ENCODE data around the gene DBH. TPM values are rescaled to one million over a fixed set of nuclear protein-coding genes. Genes with fewer than 3 reads are reported as not detected.

Gene DBH
- total RNA-seq, 2 donors from 2014 or later = not detected

GRCh38 chr9:133683586-133684120, 47.5 kb downstream of the DBH start:
- TF ChIP-seq POLR2A (IDR thresholded peaks at IDR 0.05) = no peak
- TF ChIP-seq, protein P1, sequence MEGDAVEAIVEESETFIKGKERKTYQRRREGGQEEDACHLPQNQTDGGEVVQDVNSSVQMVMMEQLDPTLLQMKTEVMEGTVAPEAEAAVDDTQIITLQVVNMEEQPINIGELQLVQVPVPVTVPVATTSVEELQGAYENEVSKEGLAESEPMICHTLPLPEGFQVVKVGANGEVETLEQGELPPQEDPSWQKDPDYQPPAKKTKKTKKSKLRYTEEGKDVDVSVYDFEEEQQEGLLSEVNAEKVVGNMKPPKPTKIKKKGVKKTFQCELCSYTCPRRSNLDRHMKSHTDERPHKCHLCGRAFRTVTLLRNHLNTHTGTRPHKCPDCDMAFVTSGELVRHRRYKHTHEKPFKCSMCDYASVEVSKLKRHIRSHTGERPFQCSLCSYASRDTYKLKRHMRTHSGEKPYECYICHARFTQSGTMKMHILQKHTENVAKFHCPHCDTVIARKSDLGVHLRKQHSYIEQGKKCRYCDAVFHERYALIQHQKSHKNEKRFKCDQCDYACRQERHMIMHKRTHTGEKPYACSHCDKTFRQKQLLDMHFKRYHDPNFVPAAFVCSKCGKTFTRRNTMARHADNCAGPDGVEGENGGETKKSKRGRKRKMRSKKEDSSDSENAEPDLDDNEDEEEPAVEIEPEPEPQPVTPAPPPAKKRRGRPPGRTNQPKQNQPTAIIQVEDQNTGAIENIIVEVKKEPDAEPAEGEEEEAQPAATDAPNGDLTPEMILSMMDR (IDR thresholded peaks at IDR 0.05) = no peak
- ATAC-seq (peak; percentile 37), DNase-seq (peak in 2 of 4 donors; percentile 24 to 47)
- Histone ChIP-seq H3K36me3 (replicated peaks in 1 of 2; ENCODE audit: insufficient read depth in 1 of 2, low read depth in 2 of 2) (no peaks in the 10 kb centered on the region), H3K9me3 (no peaks in the 10 kb centered on the region), H3K27me3 (no peaks in the 10 kb centered on the region), H3K4me1 (no peaks in the 10 kb centered on the region), H3K4me3 (no peak overlapping the region), H3K27ac (peak overlapping the region in 3 of 4 donors; percentile 25 to 58 (median 28))
- WGBS, 2 donors = 75 to 86% methylated on average over 12 to 19 of the region's 19 CpGs
- intact Hi-C loops (cut with DNase I) = no loop called here

DNA sequence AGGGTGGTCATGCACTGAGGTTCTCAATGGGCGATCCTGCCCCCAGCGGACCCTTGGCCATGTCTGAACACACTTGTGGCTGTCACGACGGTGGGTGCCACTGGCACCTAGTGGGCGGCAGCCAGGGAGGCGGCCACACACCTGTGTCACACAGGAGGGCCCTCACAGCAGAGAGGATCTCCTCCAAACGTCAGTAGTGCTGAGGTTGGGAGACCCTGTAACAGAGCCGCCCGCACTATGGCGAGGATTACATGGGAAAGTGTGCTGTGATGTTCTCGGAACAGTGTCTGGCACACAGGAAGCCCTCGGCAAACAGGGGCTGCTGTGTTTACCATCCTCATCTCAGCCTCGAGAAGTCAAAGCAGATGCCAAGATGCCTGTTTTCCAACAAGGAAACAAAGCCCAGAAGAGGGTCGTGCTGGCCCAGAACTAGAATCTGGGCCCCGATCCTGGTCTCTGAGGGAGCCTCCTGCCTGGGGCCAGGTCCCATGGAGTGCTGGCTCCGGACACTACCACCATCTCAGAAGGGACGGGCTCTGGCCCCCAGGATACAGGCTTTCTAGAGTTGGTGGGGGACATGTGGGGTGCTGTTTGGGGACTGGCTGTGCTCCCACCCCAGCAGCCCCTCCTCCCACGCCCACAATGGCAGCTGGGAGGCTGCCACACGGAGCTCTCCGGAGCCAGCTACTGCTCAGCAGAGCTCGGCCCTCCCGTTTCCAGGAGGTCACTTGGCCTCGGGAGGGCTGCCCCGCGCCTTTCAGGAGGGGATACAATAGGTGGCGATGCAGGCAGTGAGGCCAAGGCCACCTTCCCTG, 48.2 kb downstream of the DBH start:
- H3K4me3 ChIP-seq = no peak overlapping the region
- H3K27me3 ChIP-seq = no peaks in the 10 kb centered on the region
- peaks cover 0 to 1% of the 10 kb centered on the region in 2 donors for H3K36me3 ChIP-seq (replicated peaks in 1 of 2; ENCODE audit: insufficient read depth in 1 of 2, low read depth in 2 of 2)
- TF ChIP-seq, protein P1 (IDR thresholded peaks at IDR 0.05) = no peak
- no peak for TF ChIP-seq POLR2A (IDR thresholded peaks at IDR 0.05)
- peak overlapping the region in 1 of 4 donors; percentile 58 for H3K27ac ChIP-seq
- no peak for ATAC-seq
- no peak for DNase-seq
- no peaks in the 10 kb centered on the region for H3K9me3 ChIP-seq
- WGBS, 2 donors = 77 to 94% methylated on average over 7 to 26 of the region's 26 CpGs
- H3K4me1 ChIP-seq = no peaks in the 10 kb centered on the region
- intact Hi-C loops (cut with DNase I) = no loop called here

GRCh38 chr9:133684936-133685361, 48.8 kb downstream of the DBH start:
- Histone ChIP-seq H3K27me3 (no peaks in the 10 kb centered on the region), H3K4me1 (no peaks in the 10 kb centered on the region), H3K27ac (peak overlapping the region in 1 of 4 donors; percentile 58), H3K9me3 (no peaks in the 10 kb centered on the region), H3K36me3 (replicated peaks in 1 of 2; ENCODE audit: insufficient read depth in 1 of 2, low read depth in 2 of 2) (peaks cover 0 to 1% of the 10 kb centered on the region in 2 donors), H3K4me3 (no peak overlapping the region)
- intact Hi-C loops (cut with DNase I) = no loop called here
- WGBS, 2 donors = 82 to 94% methylated on average over 2 to 17 of the region's 17 CpGs
- no peak for ATAC-seq
- DNase-seq = no peak
- no peak for TF ChIP-seq POLR2A (IDR thresholded peaks at IDR 0.05)
- TF ChIP-seq, protein P1 (IDR thresholded peaks at IDR 0.05) = no peak

DNA sequence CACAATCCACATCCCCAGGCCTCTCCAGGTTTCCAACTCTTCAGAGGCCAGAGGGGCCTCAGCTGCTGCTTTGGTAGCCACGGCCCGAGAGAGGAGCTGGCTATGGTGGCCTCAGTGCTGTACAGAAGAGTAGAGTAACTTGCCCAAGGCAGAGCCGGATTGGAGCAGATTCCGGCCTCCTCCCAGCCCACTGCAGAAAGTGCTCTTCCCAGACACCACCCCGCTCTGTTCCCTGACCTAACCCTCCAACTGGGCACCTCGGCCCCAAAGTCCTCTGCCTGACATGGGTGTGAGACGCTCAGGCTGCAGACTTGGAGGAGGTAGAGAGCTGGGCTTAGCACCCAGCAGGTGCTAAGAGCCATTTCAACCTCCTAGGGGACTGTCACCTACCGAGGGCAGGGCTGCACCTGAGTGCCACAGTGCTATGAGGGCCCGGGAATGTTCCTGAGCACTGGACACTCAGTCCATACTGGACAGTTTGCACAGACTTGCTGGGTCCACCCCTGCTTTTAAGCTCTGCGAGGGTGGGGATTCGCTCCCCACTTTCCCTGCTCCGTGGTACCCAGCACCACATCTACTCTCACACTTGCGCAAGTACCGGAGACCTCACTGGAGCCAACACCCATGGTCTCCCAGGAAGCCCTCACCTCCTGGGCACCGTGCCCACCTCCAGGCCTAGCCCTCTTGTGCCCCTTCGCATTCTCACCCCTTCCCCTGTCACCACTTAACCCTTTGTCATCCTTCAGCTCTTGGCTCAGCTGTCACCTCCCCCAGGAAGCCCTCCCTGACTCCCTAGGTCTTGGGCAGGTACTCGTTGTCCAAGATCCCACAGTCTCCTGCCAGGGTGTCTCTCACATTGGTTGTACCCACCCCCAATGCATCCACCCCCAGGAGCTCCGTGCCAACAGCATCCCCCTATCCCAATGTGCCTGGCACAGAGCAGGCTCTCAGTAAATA, 49.8 kb downstream of the DBH start:
- ATAC-seq = no peak
- intact Hi-C loops (cut with DNase I) = no loop called here
- Histone ChIP-seq H3K4me3 (no peak overlapping the region), H3K9me3 (no peaks in the 10 kb centered on the region), H3K4me1 (no peaks in the 10 kb centered on the region), H3K27me3 (no peaks in the 10 kb centered on the region), H3K27ac (no peak overlapping the region), H3K36me3 (replicated peaks in 1 of 2; ENCODE audit: insufficient read depth in 1 of 2, low read depth in 2 of 2) (peaks cover 0 to 1% of the 10 kb centered on the region in 2 donors)
- DNase-seq = no peak
- TF ChIP-seq POLR2A (IDR thresholded peaks at IDR 0.05) = no peak
- TF ChIP-seq, protein P1 (IDR thresholded peaks at IDR 0.05) = no peak
- WGBS, 2 donors = 87 to 88% methylated on average over 14 to 18 of the region's 18 CpGs

All from body of pancreas (tissue), 4 donors.